Measurements from ENCODE around the gene SLC16A11. TPM values are rescaled to one million over a fixed set of nuclear protein-coding genes. Genes with fewer than 3 reads are reported as not detected.

Gene SLC16A11
- total RNA-seq, 4 donors from 2014 or later = 1.1 to 6.3 (median 4.1) TPM

- DNase-seq (ENCODE audit: low spot score in 2 of 2) = no peak
- 84 to 89% methylated on average over 2 of the region's 2 CpGs for WGBS, 2 donors
- intact Hi-C loops (cut with DNase I; ENCODE audit: low total_unique reads) = no loop called here
- TF ChIP-seq POLR2A (IDR thresholded peaks at IDR 0.05) = no peak
- TF ChIP-seq, protein P1, sequence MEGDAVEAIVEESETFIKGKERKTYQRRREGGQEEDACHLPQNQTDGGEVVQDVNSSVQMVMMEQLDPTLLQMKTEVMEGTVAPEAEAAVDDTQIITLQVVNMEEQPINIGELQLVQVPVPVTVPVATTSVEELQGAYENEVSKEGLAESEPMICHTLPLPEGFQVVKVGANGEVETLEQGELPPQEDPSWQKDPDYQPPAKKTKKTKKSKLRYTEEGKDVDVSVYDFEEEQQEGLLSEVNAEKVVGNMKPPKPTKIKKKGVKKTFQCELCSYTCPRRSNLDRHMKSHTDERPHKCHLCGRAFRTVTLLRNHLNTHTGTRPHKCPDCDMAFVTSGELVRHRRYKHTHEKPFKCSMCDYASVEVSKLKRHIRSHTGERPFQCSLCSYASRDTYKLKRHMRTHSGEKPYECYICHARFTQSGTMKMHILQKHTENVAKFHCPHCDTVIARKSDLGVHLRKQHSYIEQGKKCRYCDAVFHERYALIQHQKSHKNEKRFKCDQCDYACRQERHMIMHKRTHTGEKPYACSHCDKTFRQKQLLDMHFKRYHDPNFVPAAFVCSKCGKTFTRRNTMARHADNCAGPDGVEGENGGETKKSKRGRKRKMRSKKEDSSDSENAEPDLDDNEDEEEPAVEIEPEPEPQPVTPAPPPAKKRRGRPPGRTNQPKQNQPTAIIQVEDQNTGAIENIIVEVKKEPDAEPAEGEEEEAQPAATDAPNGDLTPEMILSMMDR (IDR thresholded peaks at IDR 0.05) = no peak
- no peak overlapping the region for H3K4me3 ChIP-seq (ENCODE audit: low read depth, poor library complexity, severe bottlenecking)
Measured at GRCh38 chr17:7010523-7010922, 33.4 kb downstream of the SLC16A11 start.

- intact Hi-C loops (cut with DNase I; ENCODE audit: low total_unique reads) = loop anchor here (2.0 to 5.0 kb wide), 2 partner anchors 94 to 345 kb away; no protein-coding TSS in a partner anchor
- H3K4me3 ChIP-seq (ENCODE audit: low read depth, poor library complexity, severe bottlenecking) = no peak overlapping the region
- no peak for DNase-seq (ENCODE audit: low spot score in 2 of 2)
- TF ChIP-seq, protein P1 (IDR thresholded peaks at IDR 0.05) = no peak
- TF ChIP-seq POLR2A (IDR thresholded peaks at IDR 0.05) = no peak
- WGBS, 2 donors = 76 to 77% methylated on average over 2 of the region's 2 CpGs
Measured at GRCh38 chr17:7007143-7007542, 36.7 kb downstream of the SLC16A11 start.

DNA sequence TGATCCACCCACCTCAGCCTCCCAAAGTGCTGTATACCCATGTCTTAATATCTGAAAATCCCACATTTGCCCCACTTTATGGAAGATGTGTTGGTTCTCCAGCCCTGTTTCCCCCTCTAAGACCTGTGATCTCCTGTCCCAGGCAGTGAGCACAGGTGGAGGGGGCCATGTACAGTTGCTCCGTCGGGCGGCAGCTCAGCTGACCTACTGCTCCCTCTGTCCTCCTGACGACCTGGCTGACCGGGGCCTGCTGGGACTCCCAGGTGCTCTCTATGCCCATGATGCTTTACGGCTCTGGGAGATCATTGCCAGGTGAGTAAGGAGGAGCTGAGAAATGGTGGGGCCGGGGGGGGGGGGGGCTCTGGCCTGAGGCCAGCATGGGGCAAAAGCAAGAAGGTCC lies 38.2 kb downstream of the SLC16A11 start:
- H3K4me3 ChIP-seq (ENCODE audit: low read depth, poor library complexity, severe bottlenecking) = no peak overlapping the region
- DNase-seq (ENCODE audit: low spot score in 2 of 2) = no peak
- TF ChIP-seq, protein P1 (IDR thresholded peaks at IDR 0.05) = no peak
- TF ChIP-seq POLR2A (IDR thresholded peaks at IDR 0.05) = no peak
- intact Hi-C loops (cut with DNase I; ENCODE audit: low total_unique reads) = loop anchor here (2.0 to 5.0 kb wide), 2 partner anchors 93 to 343 kb away; no protein-coding TSS in a partner anchor
- 80 to 83% methylated on average over 6 of the region's 7 CpGs for WGBS, 2 donors

GRCh38 chr17:7004398-7005253 lies 39.3 kb downstream of the SLC16A11 start:
- no peak for DNase-seq (ENCODE audit: low spot score in 2 of 2)
- no peak overlapping the region for H3K4me3 ChIP-seq (ENCODE audit: low read depth, poor library complexity, severe bottlenecking)
- 89 to 92% methylated on average over 2 of the region's 2 CpGs for WGBS, 2 donors
- intact Hi-C loops (cut with DNase I; ENCODE audit: low total_unique reads) = loop anchor here (5.0 kb wide), 2 partner anchors 162 to 342 kb away; no protein-coding TSS in a partner anchor
- TF ChIP-seq, protein P1 (IDR thresholded peaks at IDR 0.05) = peak in 1 of 3 donors; percentile 53
- TF ChIP-seq POLR2A (IDR thresholded peaks at IDR 0.05) = no peak

GRCh38 chr17:7003745-7004144 lies 40.1 kb downstream of the SLC16A11 start:
- DNase-seq (ENCODE audit: low spot score in 2 of 2) = no peak
- 92 to 94% methylated on average over 2 of the region's 2 CpGs for WGBS, 2 donors
- TF ChIP-seq, protein P1 (IDR thresholded peaks at IDR 0.05) = no peak
- TF ChIP-seq POLR2A (IDR thresholded peaks at IDR 0.05) = no peak
- no peak overlapping the region for H3K4me3 ChIP-seq (ENCODE audit: low read depth, poor library complexity, severe bottlenecking)
- intact Hi-C loops (cut with DNase I; ENCODE audit: low total_unique reads) = loop anchor here (5.0 kb wide), 1 partner anchor 161 kb away; no protein-coding TSS in a partner anchor
